Measurements from ENCODE around the gene RASA4B.

GRCh38 chr7:102460467-102460866 is 57.1 kb downstream of the RASA4B start:
- TF ChIP-seq CTCF (conservative IDR thresholded peaks at IDR 0.05), result no peak
- TF ChIP-seq EZH2 (IDR thresholded peaks at IDR 0.05; ENCODE audit: low read depth), result no peak
